ENCODE data around the gene KDM3B. TPM values are rescaled to one million over a fixed set of nuclear protein-coding genes. Genes with fewer than 3 reads are reported as not detected.

KDM3B gene
- total and polyA plus RNA-seq, 9 of the 15 experiments (the other 6 are each of a cell fraction or from before 2014, with no cell fraction given): 13.8 to 62.8 (median 41.9) TPM

- TF ChIP-seq PCBP1 (IDR thresholded peaks at IDR 0.05; ENCODE audit: low read depth, low read length, poor library complexity, severe bottlenecking): peak; percentile 89
- TF ChIP-seq ZMIZ1 (IDR thresholded peaks at IDR 0.05; ENCODE audit: low read depth in 2 of 2, low read length in 2 of 2): peak in 1 of 2 experiments; percentile 46; a peak in 1 of 4 replicates
- no peak for TF ChIP-seq RBM17 (IDR thresholded peaks at IDR 0.05; ENCODE audit: borderline replicate concordance, low read depth, low read length)
- TF ChIP-seq NR1H2 (CRISPR knock-in tag; IDR thresholded peaks at IDR 0.05): 0 out of 2 replicates have a peak, but pooled peaks have one; percentile 64
- no peak for TF ChIP-seq MCM7 (IDR thresholded peaks at IDR 0.05)
- no peak for TF ChIP-seq STAT5B (CRISPR knock-in tag; IDR thresholded peaks at IDR 0.05)
- no peak for TF ChIP-seq GTF2B (IDR thresholded peaks at IDR 0.05; ENCODE audit: extremely low read depth, insufficient read length)
- peak; percentile 15; the same call in 1 of the 2 replicates for TF ChIP-seq AFF4 (CRISPR knock-in tag; IDR thresholded peaks at IDR 0.05)
- no peak for TF ChIP-seq ZNF449 (CRISPR knock-in tag; IDR thresholded peaks at IDR 0.05)
- peak in 1 of 2 experiments; percentile 56; a peak in 1 of 4 replicates for TF ChIP-seq BCLAF1 (IDR thresholded peaks at IDR 0.05; ENCODE audit: borderline replicate concordance in 1 of 2, control insufficient read depth in 1 of 2, low read depth in 2 of 2, low read length in 1 of 2)
- no peak; the same call in 1 of the 2 replicates for TF ChIP-seq HMGXB4 (CRISPR knock-in tag; IDR thresholded peaks at IDR 0.05)
These were observed 115.2 kb downstream of the KDM3B start (continued) for GRCh38 chr5:138467711-138468132.
